LNCAP (cell line): ENCODE results near the gene AOAH.

Source experiments
- TF ChIP-seq, protein P1 (sequence below): fragments of 450-650 bp; IDR thresholded peaks from 2 replicates; pipeline ENCODE4 v1.5.1; 2017; ENCODE audit warnings: mild to moderate bottlenecking

The AOAH gene

DNA sequence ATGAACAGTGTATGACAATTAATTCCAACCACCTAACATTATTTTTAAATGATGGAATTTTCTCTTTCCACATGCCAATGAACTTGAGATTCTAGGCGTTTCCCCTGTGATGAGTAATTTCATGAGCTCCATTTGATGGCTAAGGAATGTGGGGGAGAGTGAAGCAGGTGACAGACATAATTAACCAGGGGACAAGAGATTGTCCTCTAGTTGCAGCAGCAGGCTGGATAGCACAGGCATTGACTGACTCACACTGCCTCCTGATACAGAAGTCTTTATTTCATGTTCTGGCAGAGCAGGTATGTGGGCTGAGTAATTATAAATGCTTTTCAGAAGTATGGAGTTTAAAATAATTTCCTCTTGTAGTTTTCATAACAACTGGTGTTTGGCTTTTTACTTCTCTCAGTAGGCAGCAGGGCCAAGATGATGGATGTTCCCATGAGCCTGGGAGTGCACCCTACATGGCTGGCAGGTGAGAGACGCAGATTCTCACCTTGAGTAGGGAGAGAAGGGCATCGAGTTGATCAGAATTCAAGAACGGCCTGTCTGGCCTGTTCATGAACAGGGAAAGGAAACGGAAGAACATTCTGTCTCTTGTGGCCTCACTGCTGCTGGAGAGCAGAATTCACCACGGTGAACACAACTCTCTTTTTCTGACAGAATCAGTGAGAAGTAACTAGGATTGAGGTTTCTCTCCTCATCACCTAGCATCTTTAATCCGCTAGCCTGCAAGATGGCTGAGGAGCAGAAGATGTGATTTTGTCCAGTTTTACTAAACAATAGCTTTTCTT is 118.8 kb downstream of the AOAH start:
- TF ChIP-seq, protein P1, sequence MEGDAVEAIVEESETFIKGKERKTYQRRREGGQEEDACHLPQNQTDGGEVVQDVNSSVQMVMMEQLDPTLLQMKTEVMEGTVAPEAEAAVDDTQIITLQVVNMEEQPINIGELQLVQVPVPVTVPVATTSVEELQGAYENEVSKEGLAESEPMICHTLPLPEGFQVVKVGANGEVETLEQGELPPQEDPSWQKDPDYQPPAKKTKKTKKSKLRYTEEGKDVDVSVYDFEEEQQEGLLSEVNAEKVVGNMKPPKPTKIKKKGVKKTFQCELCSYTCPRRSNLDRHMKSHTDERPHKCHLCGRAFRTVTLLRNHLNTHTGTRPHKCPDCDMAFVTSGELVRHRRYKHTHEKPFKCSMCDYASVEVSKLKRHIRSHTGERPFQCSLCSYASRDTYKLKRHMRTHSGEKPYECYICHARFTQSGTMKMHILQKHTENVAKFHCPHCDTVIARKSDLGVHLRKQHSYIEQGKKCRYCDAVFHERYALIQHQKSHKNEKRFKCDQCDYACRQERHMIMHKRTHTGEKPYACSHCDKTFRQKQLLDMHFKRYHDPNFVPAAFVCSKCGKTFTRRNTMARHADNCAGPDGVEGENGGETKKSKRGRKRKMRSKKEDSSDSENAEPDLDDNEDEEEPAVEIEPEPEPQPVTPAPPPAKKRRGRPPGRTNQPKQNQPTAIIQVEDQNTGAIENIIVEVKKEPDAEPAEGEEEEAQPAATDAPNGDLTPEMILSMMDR = no peak

DNA sequence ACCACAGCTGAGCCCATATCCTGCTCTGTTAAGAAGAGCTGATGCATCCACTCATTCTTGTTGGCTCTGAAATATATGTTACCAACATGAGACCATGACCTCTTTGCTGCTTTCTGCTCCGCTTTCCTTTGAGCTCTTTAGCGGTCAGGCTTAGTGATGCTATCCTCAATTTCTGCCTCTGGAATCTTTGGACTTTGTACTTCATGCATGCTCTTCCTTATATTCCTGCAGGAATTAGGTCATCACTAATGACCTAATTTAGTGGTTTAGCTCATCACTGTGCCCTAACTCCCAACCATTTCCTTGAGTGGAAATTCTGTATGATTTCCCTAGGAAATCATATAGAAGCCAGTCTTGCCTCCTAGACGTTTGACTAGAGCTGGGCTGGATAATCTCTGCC is 119.5 kb downstream of the AOAH start:
- TF ChIP-seq, protein P1 = no peak

GRCh38 chr7:36602934-36603887 is 121.1 kb downstream of the AOAH start:
- TF ChIP-seq, protein P1 = no peak

- TF ChIP-seq, protein P1 = no peak
Measured at GRCh38 chr7:36602511-36602910, 121.8 kb downstream of the AOAH start.

DNA sequence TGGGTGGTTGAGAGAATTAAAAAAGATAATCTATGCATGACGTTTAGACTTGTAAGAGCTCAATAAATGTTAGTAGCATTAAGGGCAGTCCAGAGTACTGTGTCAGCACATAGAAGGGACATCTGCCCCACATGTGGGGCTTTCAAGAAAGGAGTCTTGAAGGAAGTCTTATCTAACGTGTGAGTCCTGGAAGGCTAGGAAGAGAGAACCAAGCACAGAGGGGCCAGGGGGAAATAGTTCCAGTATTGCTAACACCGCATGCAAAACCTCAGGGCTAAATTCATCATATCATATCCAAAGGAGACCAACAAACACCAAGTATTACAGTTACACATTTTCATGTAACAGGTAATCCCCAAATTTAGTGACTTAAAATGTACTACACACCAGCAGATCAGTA is 122.7 kb downstream of the AOAH start:
- TF ChIP-seq, protein P1 = no peak

- TF ChIP-seq, protein P1 = no peak
Measured at GRCh38 chr7:36600869-36601530, 123.3 kb downstream of the AOAH start.

DNA sequence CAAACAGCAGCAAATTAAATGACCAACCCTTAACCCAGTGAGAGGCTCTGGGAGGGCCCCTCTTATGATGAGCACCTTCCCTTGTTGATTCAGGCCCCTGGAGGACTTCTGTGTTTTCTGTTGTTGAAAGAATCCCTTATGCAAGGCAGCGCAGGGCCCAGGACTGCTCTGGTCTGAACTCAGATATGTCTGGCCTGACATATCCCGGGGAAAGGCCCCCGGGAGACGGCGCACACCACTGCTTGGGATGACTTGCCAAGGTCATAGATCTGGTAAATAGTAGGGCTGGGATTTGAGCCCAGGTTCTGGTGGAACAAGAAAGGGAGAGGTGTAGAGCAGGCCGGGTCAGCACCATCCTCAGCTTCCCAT is 124.0 kb downstream of the AOAH start:
- TF ChIP-seq, protein P1 = no peak
